HG02938 (cell line): ENCODE measurements around the gene FHIP1A.
"Not testable (repeated sequence)": the region's sequence is repeated elsewhere in the genome, so short reads cannot be mapped to it uniquely, and the experiment has no call there.

Experiments used
- ATAC-seq: cut with Tn5 transposase; IDR thresholded peaks from one replicate; pipeline ENCODE4 v1.9.1; 2021; ENCODE audit warnings: mild to moderate bottlenecking, moderate library complexity; ENCODE audit not compliant: unreplicated experiment

Gene FHIP1A

DNA sequence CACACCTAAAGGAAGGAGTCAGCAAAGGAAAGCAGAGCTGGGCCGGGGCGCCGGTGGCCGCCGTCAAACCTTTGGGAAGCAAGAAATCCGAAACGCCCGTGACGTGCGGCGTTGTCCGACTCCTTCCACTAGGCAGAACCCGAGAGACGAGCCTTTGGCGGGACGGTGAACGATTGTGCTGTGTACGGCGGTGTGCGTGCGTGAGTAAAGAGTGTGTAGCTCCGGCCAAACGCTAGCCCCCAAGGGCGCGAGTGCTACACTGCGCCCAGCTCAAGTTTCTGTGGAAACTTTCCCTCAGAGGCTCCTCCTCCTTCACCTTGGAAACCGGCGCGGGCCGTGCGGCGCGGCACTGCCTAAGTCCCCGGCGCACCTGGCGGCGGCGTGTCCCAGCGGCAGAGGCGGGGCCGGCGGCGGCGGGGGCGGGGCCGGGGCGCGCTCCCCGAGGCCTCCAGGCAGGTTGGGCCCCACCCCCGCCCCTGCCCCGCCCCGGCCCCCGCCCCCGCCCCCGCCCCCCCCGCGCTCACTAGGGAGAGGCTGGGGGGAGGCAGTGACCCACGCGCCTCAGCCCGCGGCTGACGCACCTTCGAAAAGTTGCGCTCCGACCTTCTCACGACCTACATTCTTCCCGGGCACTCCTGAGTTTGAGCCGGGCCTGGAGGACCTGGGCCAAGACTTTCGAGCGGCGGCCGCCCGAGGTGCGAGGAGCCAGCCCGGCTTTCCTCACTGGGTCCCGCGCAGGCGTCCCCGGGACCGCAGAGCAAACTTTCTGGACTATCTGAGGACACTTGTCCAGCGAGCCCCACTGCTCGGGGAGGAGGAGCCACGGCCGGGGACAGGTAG, at the start of gene FHIP1A:
FHIP1A (plus strand) TSS at position 547 of the 840 bp plus-strand sequence. CDS start 157,084 bp downstream, outside the sequence.
- ATAC-seq: peak; percentile 68

GRCh38 chr4:151359576-151359975, 49.4 kb upstream of the FHIP1A start:
- no peak for ATAC-seq

- no peak for ATAC-seq
Observed at GRCh38 chr4:151361126-151361525, 47.9 kb upstream of the FHIP1A start.

DNA sequence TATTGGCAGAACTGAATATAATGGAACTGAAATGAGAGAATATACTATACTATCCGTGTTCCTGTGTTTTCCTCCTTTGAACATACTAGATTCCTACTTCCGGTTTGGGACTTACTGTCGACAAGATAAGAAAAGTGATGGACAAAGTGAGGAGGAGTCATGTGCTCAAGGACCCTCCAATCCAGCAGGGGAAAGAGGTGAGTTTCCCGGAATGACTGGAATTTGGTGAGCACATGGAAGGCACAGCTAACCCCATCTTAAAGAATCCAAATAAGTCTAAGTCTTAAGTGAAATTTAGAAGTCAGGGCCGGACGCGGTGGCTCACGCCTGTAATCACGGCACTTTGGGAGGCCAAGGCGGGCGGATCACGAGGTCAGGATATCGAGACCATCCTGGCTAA, 47.0 kb upstream of the FHIP1A start:
- no peak for ATAC-seq

DNA sequence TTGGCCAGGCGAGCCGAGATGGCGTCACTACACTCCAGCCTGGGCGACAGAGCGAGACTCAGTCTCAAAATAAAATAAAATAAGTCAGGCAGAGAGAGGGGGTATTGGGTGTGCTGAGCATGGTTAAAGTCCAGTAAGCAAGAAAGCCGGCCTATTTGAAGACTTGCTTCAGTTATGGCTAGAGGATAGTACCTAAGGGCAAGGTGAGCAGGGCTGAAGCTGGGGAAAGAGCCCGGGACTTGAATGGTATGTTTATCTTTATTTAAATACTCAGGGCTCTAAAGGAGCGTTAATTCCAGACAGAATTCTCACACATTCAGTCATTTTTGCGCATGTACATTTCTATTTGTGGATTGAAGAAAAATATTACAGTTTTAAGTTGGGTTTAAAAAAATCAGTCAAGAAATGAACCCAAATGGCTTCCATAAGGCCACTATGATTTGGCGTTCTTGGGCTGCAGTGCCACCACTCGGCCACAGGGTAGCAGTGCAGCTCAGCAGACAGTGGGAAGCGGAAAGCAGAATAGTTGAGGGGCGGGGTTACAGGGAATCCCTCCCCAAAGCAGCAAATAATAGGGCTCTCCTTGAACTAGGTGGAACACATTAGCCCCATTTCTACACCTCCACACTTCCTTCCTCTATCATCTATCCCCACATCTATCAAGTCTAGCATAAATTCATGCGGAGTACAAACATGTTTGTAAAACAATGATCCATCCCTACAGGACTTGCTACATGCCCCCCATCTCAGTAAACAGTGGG, 46.4 kb upstream of the FHIP1A start:
- peak; percentile 96 for ATAC-seq

DNA sequence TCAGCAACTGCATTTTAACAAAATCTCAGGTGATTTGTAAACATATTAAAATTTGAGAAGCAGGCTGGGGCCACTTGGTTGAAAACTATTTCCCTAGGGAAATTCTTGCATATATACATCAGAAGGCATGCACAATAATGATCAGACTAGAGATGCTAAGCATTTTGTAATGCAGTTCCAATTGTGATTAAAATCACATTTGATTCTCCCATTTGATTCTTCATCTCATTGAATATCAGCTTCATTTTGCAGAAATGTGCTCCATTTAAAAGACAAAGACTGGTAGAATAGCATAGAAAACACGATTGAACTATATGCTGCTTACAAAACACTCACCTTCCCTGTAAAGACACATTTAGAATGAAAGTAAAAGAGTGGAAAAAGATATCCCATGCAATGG, 32.4 kb upstream of the FHIP1A start:
- ATAC-seq: no peak

DNA sequence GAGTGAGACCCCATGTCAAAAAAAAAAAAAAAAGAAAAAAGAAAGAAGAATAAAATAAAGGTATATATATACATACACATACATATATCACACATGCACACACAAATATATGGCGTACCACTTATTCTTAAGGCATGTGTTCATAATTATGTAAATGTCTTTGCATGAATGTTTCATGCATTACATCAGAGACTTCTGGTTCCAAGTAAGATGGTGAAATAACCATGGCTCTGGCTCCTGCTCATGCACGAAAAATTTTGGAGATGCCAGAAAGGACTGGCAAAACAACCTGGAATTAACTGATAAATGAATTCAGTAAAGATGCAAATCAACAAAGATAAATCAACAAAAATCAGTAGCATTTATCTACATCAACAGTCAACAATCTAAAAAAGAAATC, 19.7 kb upstream of the FHIP1A start:
- no peak for ATAC-seq

DNA sequence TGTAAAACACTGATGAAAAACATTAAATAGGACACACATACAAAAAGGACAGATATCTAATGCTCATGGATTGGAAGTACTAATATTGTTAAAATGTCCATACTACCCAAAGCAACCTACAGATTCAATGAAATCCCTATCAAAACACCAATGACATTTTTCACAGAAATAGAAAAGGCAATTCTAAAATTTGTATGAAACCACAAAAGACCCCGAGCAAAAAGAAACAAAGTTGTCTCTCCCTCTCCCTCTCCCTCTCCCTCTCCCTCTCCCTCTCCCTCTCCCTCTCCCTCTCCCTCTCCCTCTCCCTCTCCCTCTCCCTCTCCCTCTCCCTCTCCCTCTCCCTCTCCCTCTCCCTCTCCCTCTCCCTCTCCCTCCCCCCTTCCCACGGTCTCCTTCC, 19.2 kb upstream of the FHIP1A start:
- not testable (repeated sequence) for ATAC-seq

GRCh38 chr4:151395873-151396272, 13.1 kb upstream of the FHIP1A start:
- no peak for ATAC-seq

- ATAC-seq: no peak
Observed at GRCh38 chr4:151400343-151400742, 8.6 kb upstream of the FHIP1A start.

GRCh38 chr4:151401739-151402138, 7.2 kb upstream of the FHIP1A start:
- no peak for ATAC-seq

DNA sequence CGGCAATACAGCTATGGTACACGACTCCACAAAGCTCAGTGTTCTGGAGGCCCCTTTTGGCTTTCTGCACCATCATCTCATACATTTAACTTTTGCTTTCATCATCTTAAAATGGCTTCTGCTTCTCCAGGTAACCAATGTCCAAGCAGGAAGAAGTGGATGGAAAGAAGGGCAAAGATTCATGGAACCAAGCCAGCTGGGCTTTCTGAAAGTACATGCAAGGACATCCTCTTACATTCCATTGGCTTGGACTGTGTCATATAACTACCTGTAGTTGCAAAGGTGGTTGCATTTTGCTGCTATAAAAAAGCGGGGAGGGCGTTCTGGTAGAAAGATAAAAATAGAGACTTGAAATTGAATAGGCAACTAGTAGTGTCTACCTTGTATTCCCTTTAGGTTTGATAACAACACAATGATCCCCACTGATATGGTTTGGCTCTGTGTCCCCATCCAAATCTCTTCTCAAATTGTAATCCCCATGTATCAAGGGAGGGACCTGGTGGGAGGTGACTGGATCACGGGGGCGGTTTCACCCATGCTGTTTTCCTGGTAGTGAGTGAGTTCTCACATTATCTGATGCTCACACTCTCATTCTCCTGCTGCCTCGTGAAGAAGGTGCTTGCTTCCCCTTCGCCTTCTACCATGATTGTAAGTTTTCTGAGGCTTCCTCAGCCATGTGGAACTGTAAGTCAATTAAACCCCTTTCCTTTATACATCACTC, 6.7 kb upstream of the FHIP1A start:
- ATAC-seq: no peak

DNA sequence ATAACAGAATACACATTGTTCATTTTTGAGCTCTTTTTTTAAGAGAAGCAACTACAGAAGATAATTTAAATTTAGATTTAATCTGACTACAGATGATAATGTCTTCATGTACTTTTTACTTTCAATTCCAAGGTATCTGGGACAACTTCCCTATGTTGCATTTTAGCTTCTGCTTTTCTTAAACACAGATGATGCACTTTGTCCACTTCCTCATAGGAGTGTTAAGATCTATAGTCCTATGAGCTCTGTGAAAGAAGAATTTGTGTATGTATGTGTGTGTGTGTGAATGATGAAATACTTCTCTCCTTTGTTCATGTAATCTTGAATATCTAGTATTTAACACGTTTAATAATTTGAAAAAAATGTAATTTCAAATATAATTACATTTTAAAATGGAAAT, 5.3 kb upstream of the FHIP1A start:
- no peak for ATAC-seq

DNA sequence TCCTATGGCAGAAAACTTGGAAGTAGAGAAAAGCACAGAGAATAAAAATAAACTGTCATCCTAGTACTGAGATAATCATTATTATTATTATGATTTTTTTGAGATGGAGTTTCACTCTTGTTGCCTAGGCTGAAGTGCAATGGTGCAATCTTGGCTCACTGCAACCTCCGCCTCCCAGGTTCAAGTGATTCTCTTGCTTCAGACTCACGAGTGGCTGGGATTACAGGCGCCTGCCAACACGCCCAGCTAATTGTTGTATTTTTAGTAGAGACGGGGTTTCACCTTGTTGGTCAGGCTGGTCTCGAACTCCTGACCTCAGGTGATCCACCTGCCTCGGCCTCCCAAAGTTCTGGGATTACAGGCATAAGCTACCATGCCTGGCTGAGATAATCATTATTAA, 4.2 kb upstream of the FHIP1A start:
- not testable (repeated sequence) for ATAC-seq

- no peak for ATAC-seq
Observed at GRCh38 chr4:151407018-151407417, 2.0 kb upstream of the FHIP1A start.

GRCh38 chr4:151407466-151408379, 1.3 kb upstream of the FHIP1A start:
- ATAC-seq: peak; percentile 74

- ATAC-seq: peak; percentile 5
Observed at GRCh38 chr4:151408380-151408629, 671 bp upstream of the FHIP1A start.

- ATAC-seq: no peak
Observed at GRCh38 chr4:151409470-151410313, 716 bp downstream of the FHIP1A start.

- ATAC-seq: no peak
Observed at GRCh38 chr4:151415978-151416377, 7.0 kb downstream of the FHIP1A start.

- no peak for ATAC-seq
Observed at GRCh38 chr4:151417164-151417571, 8.2 kb downstream of the FHIP1A start.
